K562 (cell line): ENCODE data around the gene SRSF6. TPM values are rescaled to one million over a fixed set of nuclear protein-coding genes. Genes with fewer than 3 reads are reported as not detected.
"Not testable (repeated sequence)": the region's sequence is repeated elsewhere in the genome, so short reads cannot be mapped to it uniquely, and the experiment has no call there.

Experiments
- ATAC-seq: fragments of 200-7000 bp; cut with Tn5 transposase; 3 replicates; pipeline ENCODE4 v1.9.1; 2020; ENCODE audit warnings: moderate library complexity
- BruUV-seq: library from RNA; stranded (reverse); fragments of 400-500 nt; replicated peaks from 2 replicates; lab custom pipeline; 2021; lab: Mats Ljungman, UMichigan
- CTCF ChIA-PET: fragments of 300-600 bp; formaldehyde crosslinking; extraction: SDS; loops from one replicate; lab custom pipeline; 2021; ENCODE audit warnings: low intra/inter-chr PET ratio; lab: Yijun Ruan, JAX
- POLR2A ChIA-PET: fragments of 300-600, 350-650 bp; sonication (Branson Sonifier 250); formaldehyde crosslinking; extraction: SDS; loops from one replicate; lab custom pipeline; 2021; ENCODE audit warnings: antibody characterized with exemption, inconsistent platforms; lab: Yijun Ruan, JAX
- DNase-seq, 4 experiments: peaks; one replicate each; pipeline versions ENCODE4 v3.0.0 to v3.0.0-alpha.2; 2011 to 2018; ENCODE audit warnings: low spot score in 3 of 4, mixed read lengths in 3 of 4; ENCODE audit errors: extremely low read depth in 1 of 4
- FAIRE-seq: peaks from 2 replicates; lab custom pipeline; 2011; peaks lifted over from hg19 to GRCh38; lab: Jason Lieb, UNC
- H2AFZ ChIP-seq: 2 replicates; pipeline ENCODE4 v1.6.0; 2011; ENCODE audit warnings: low read depth, low read length, control low read depth, inconsistent platforms
- H3K27ac ChIP-seq: fragments of 200-600 bp; 3 replicates; pipeline ENCODE4 v1.8.0; 2011; ENCODE audit warnings: low read depth, mild to moderate bottlenecking, control low read depth, inconsistent platforms, low read length, moderate library complexity, mixed read lengths; ENCODE audit errors: extremely low read depth
- H3K27me3 ChIP-seq, 2 experiments: fragments of 300-600 bp in 1 of 2; 2 replicates in 1 of 2; 3 replicates in 1 of 2; pipeline versions ENCODE4 v1.6.0 to v1.8.0; 2011; ENCODE audit warnings: inconsistent platforms in 2 of 2, low read length in 2 of 2, mild to moderate bottlenecking in 1 of 2, mixed read lengths in 1 of 2, moderate library complexity in 1 of 2; ENCODE audit not compliant: control insufficient read depth in 2 of 2, insufficient read depth in 2 of 2
- H3K36me3 ChIP-seq: fragments of 300-600 bp; 3 replicates; pipeline ENCODE4 v1.8.0; 2011; ENCODE audit warnings: mild to moderate bottlenecking, low read length, inconsistent platforms; ENCODE audit not compliant: control insufficient read depth, insufficient read depth
- H3K4me1 ChIP-seq, 2 experiments: fragments of 200-600 bp in 1 of 2; replicated peaks in 1 of 2; 2 replicates in 1 of 2; 3 replicates in 1 of 2; pipeline versions ENCODE4 v1.5.1 to v1.8.0; 2011; ENCODE audit warnings: inconsistent platforms in 2 of 2, low read length in 2 of 2, mild to moderate bottlenecking in 1 of 2, mixed read lengths in 1 of 2, moderate library complexity in 1 of 2; ENCODE audit not compliant: control insufficient read depth in 2 of 2, insufficient read depth in 2 of 2
- H3K4me2 ChIP-seq: 2 replicates; pipeline ENCODE4 v1.6.1; 2011; ENCODE audit warnings: low read length, control low read depth, inconsistent platforms, mixed read lengths; ENCODE audit not compliant: insufficient read depth
- H3K4me3 ChIP-seq: fragments of 200-600 bp; sonication (generic), shearing (Covaris generic); 2 replicates; pipeline ENCODE4 v1.5.1; 2016; ENCODE audit warnings: control low read depth, inconsistent platforms
- H3K79me2 ChIP-seq: fragments of 200-600 bp; 3 replicates; pipeline ENCODE4 v1.8.0; 2011; ENCODE audit warnings: low read length, inconsistent platforms; ENCODE audit not compliant: control insufficient read depth, insufficient read depth
- H3K9ac ChIP-seq, 2 experiments: 2 replicates each; pipeline versions ENCODE4 v1.6.0 to v1.6.1; 2011; ENCODE audit warnings: low read depth in 2 of 2, low read length in 2 of 2, control low read depth in 1 of 2, inconsistent platforms in 1 of 2, mild to moderate bottlenecking in 1 of 2, mixed read lengths in 1 of 2; ENCODE audit not compliant: insufficient read depth in 1 of 2
- H3K9me1 ChIP-seq: one replicate; pipeline ENCODE4 v1.6.0; 2011; ENCODE audit warnings: inconsistent platforms, mild to moderate bottlenecking, low read length, moderate library complexity; ENCODE audit not compliant: control insufficient read depth, insufficient read depth
- H3K9me3 ChIP-seq: replicated peaks from 2 replicates; pipeline ENCODE4 v1.5.1; 2011; ENCODE audit warnings: low read depth, low read length, inconsistent platforms; ENCODE audit not compliant: control insufficient read depth, insufficient read depth
- H4K20me1 ChIP-seq: replicated peaks from 2 replicates; pipeline ENCODE4 v1.6.1; 2011; ENCODE audit warnings: low read length, inconsistent platforms, mixed read lengths; ENCODE audit not compliant: control insufficient read depth, insufficient read depth
- NUFIP1 ChIP-seq: fragments of 450-650 bp; IDR thresholded peaks from 2 replicates; pipeline ENCODE4 v1.6.1; 2018; ENCODE audit not compliant: partially characterized antibody
- RBM25 ChIP-seq: fragments of 200-400 bp; formaldehyde crosslinking; IDR thresholded peaks from 2 replicates; pipeline ENCODE4 v1.6.1; 2018; ENCODE audit warnings: low read length, low read depth, moderate library complexity; ENCODE audit not compliant: severe bottlenecking
- ZNF121 ChIP-seq: sonication (generic); formaldehyde crosslinking; conservative IDR thresholded peaks from 2 replicates; pipeline ENCODE4 v1.8.0; 2022; ENCODE audit warnings: missing genetic modification reagents
- ZNF134 ChIP-seq: fragments of 250-450 bp; sonication (Bioruptor Pico); conservative IDR thresholded peaks from 2 replicates; pipeline ENCODE4 v1.4.0; 2020
- ZNF431 ChIP-seq: sonication (generic); formaldehyde crosslinking; IDR thresholded peaks from 2 replicates; pipeline ENCODE4 v1.8.0; 2022; ENCODE audit warnings: mild to moderate bottlenecking, missing genetic modification reagents
- WGBS: fragments of 100-300 bp; shearing (Covaris generic); methylation state at CpG from one replicate; pipeline ENCODE4 v1.1.6; 2016; ENCODE audit warnings: low coverage, mixed read lengths; ENCODE audit not compliant: insufficient coverage; ENCODE audit errors: missing lambda C conversion rate; 5-methylcytosine and 5-hydroxymethylcytosine counted together
- in situ Hi-C: fragments of 300-500 bp; cut with MboI; formaldehyde crosslinking; loops from 4 replicates; pipeline ENCODE4 v1.15.0; 2018; ENCODE audit warnings: inconsistent platforms, mixed read lengths
- intact Hi-C: fragments of 100-400 bp; cut with micrococcal nuclease; formaldehyde crosslinking; loops from 2 replicates; pipeline ENCODE4 v1.14.2; 2022
- polyA plus RNA-seq, 8 experiments: library from polyadenylated mRNA; depleted of rRNA in 4 of 8; stranded (reverse) in 5 of 8; unstranded in 3 of 8; fragments of >200 nt; fragmentation: Nextera tagmentation in 2 of 8; fragmentation: Illumina TruSeq in 1 of 8; extraction: Ambion mirVana in 2 of 8; extraction: Trizol in 1 of 8; gene quantifications; 2 replicates each; pipeline versions ENCODE4 v1.2.1 to v1.2.3, GENCODE V29; 2011 to 2014; ENCODE audit warnings: inconsistent platforms in 1 of 8, missing spikeins in 1 of 8
- total RNA-seq, 7 experiments: library from RNA; depleted of rRNA in 6 of 7; stranded (reverse); fragments of >200 nt in 6 of 7; fragmentation: Illumina TruSeq in 2 of 7; extraction: Trizol in 2 of 7; gene quantifications; 2 replicates each; pipeline versions ENCODE4 v1.2.1 to v1.2.3, GENCODE V29; 2011 to 2021; ENCODE audit warnings: low replicate concordance in 1 of 7
- TF ChIP-seq, protein P1 (sequence below): fragments of 450-650 bp; formaldehyde crosslinking; IDR thresholded peaks from 2 replicates; pipeline ENCODE4 v1.4.0; 2020; ENCODE audit warnings: mild to moderate bottlenecking, mixed read lengths

SRSF6 gene
- total and polyA plus RNA-seq, 9 of the 15 experiments (the other 6 are each of a cell fraction or from before 2014, with no cell fraction given): 52.4 to 165 (median 117) TPM

DNA sequence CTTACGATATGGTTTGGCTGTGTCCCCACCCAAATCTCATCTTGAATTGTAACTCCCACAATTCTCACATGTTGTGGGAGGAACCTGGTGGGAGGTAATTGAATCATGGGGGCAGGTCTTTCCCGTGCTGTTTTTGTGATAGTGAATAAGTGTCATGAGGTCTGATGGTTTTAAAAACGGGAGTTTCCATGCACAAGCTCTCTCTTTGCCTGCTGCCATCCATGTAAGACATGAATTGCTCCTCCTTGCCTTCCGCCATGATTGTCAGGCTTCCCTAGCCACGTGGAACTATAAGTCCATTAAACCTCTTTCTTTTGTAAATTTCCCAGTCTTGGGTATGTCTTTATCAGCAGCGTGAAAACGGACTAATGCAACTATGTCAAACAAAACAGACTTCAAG lies 36.8 kb upstream of the SRSF6 start:
- H3K36me3 ChIP-seq, H4K20me1 ChIP-seq, H3K27me3 ChIP-seq, ATAC-seq, H3K4me3 ChIP-seq, FAIRE-seq, H3K9me1 ChIP-seq, H3K9ac ChIP-seq, H3K4me1 ChIP-seq, BruUV-seq, in situ Hi-C loops, DNase-seq, H3K9me3 ChIP-seq, H2AFZ ChIP-seq, H3K27ac ChIP-seq, CTCF ChIA-PET, H3K79me2 ChIP-seq, H3K4me2 ChIP-seq, intact Hi-C loops: not testable (repeated sequence)
- peak; percentile 88 for TF ChIP-seq ZNF431 (CRISPR knock-in tag)
- POLR2A ChIA-PET: interaction anchor here (1.4 kb wide), 1 partner anchor 9 kb away, joined by 4 read pairs; no protein-coding TSS in a partner anchor
- 2% methylated on average over 7 of the region's 7 CpGs for WGBS

DNA sequence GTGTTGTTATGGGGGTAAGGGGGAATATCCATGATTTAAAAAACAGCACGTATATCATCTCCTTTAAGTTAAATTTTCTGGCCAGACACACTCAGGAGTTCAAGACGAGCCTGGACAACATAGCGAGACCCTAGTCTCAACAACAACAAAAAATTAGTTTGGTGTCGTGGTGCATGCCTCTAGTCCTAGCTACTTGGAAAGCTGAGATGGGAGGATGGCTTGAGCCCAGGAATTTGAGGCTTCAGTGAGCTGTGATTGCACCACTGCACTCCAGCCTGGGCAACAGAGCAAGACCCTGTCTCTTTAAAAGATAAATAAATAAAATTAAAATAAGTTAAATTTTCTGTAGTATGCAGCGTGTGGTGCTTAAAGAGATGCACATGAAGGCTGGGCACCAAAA lies 31.5 kb upstream of the SRSF6 start:
- peak; percentile 16 for TF ChIP-seq RBM25
- no peak for TF ChIP-seq ZNF134 (CRISPR knock-in tag)
- TF ChIP-seq ZNF121 (CRISPR knock-in tag): peak; percentile 69
- TF ChIP-seq NUFIP1: no peak
- TF ChIP-seq, protein P1, sequence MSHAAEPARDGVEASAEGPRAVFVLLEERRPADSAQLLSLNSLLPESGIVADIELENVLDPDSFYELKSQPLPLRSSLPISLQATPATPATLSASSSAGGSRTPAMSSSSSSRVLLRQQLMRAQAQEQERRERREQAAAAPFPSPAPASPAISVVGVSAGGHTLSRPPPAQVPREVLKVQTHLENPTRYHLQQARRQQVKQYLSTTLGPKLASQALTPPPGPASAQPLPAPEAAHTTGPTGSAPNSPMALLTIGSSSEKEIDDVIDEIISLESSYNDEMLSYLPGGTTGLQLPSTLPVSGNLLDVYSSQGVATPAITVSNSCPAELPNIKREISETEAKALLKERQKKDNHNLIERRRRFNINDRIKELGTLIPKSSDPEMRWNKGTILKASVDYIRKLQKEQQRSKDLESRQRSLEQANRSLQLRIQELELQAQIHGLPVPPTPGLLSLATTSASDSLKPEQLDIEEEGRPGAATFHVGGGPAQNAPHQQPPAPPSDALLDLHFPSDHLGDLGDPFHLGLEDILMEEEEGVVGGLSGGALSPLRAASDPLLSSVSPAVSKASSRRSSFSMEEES (CRISPR knock-in tag): no peak
- TF ChIP-seq, all 486 proteins: peak for 2
- ChIA-PET POLR2A (no interaction called here), CTCF (no interaction called here)

More for the DNA sequence above, 31.5 kb upstream of the SRSF6 start:
- WGBS: 0% methylated on average over 5 of the region's 5 CpGs
- H3K79me2 ChIP-seq: no peaks in the 10 kb centered on the region
- DNase-seq (no peak), ATAC-seq (no peak), FAIRE-seq (no peak)
- H4K20me1 ChIP-seq: no peaks in the 10 kb centered on the region
- H3K9ac ChIP-seq: no peak overlapping the region
- no peak overlapping the region for H3K4me2 ChIP-seq
- H3K27ac ChIP-seq: no peak overlapping the region
- no TSS peak for BruUV-seq
- H3K9me1 ChIP-seq: no peaks in the 10 kb centered on the region
- intact Hi-C loops (no loop called here), in situ Hi-C loops (no loop called here)
- H3K4me3 ChIP-seq: no peak overlapping the region
- H3K27me3 ChIP-seq: peaks cover 0 to 21% of the 10 kb centered on the region in 2 experiments; a peak in 3 of 5 replicates
- H3K36me3 ChIP-seq: no peaks in the 10 kb centered on the region
- H2AFZ ChIP-seq: no peak overlapping the region
- peaks cover 0 to 11% of the 10 kb centered on the region in 2 experiments; a peak in 3 of 5 replicates for H3K4me1 ChIP-seq
- no peaks in the 10 kb centered on the region for H3K9me3 ChIP-seq
